PC-3 (cell line): ENCODE results near the gene ICE2. TPM values are rescaled to one million over a fixed set of nuclear protein-coding genes. Genes with fewer than 3 reads are reported as not detected.

ENCODE experiments used
- ATAC-seq: fragments of 200-7000 bp; cut with Tn5 transposase; 2 replicates; pipeline ENCODE4 v1.9.1; 2020; ENCODE audit warnings: mild to moderate bottlenecking, moderate library complexity
- BruUV-seq: library from RNA; stranded (reverse); fragments of 400-500 nt; replicated peaks from 2 replicates; lab custom pipeline; 2021; lab: Mats Ljungman, UMichigan
- CTCF ChIA-PET: fragments of 300-600 bp; sonication (Branson Sonifier 250); formaldehyde crosslinking; loops from one replicate; lab custom pipeline; 2022; ENCODE audit warnings: antibody characterized with exemption; lab: Charles Lee
- POLR2A ChIA-PET: fragments of 300-600 bp; sonication (Branson Sonifier 250); formaldehyde crosslinking; loops from one replicate; lab custom pipeline; 2022; ENCODE audit warnings: antibody characterized with exemption; ENCODE audit not compliant: unreplicated experiment; lab: Charles Lee
- DNase-seq: peaks from one replicate; pipeline ENCODE4 v3.0.0-alpha.2; 2015
- H2AFZ ChIP-seq: fragments of 300-600 bp; sonication (generic); 2 replicates; pipeline ENCODE4 v1.6.0; 2016; ENCODE audit warnings: antibody characterized with exemption, low read length
- H3F3A ChIP-seq: fragments of 300-600 bp; sonication (generic); one replicate; pipeline ENCODE4 v1.6.0; 2017; ENCODE audit warnings: antibody characterized with exemption, low read length, control low read depth, mild to moderate bottlenecking; ENCODE audit not compliant: unreplicated experiment
- H3K27ac ChIP-seq: fragments of 300-600 bp; sonication (generic); 2 replicates; pipeline ENCODE4 v1.5.1; 2016; ENCODE audit warnings: mild to moderate bottlenecking, low read length
- H3K27me3 ChIP-seq: fragments of 300-600 bp; sonication (generic); 2 replicates; pipeline ENCODE4 v1.6.1; 2016; ENCODE audit warnings: low read length, mixed read lengths
- H3K36me3 ChIP-seq: fragments of 300-600 bp; sonication (generic); 2 replicates; pipeline ENCODE4 v1.6.1; 2016; ENCODE audit warnings: low read depth, mixed run types, low read length, mixed read lengths
- H3K4me1 ChIP-seq: fragments of 300-600 bp; sonication (generic); 2 replicates; pipeline ENCODE4 v1.5.1; 2016; ENCODE audit warnings: low read length; ENCODE audit not compliant: insufficient read depth
- H3K4me2 ChIP-seq: fragments of 300-600 bp; sonication (generic); 2 replicates; pipeline ENCODE4 v1.6.0; 2016; ENCODE audit warnings: low read length
- H3K4me3 ChIP-seq: fragments of 300-600 bp; sonication (generic); 2 replicates; pipeline ENCODE4 v1.5.1; 2016; ENCODE audit warnings: mild to moderate bottlenecking, low read length, mixed read lengths
- H3K79me2 ChIP-seq: fragments of 300-600 bp; sonication (generic); 2 replicates; pipeline ENCODE4 v1.6.1; 2017; ENCODE audit warnings: low read length, mixed read lengths
- H3K9ac ChIP-seq: fragments of 300-600 bp; sonication (generic); 2 replicates; pipeline ENCODE4 v1.6.0; 2016; ENCODE audit warnings: mild to moderate bottlenecking, low read length
- H3K9me2 ChIP-seq: fragments of 300-600 bp; sonication (generic); replicated peaks from 2 replicates; pipeline ENCODE4 v1.6.1; 2016; ENCODE audit warnings: mixed run types, low read length, mixed read lengths
- H3K9me3 ChIP-seq: fragments of 300-600 bp; sonication (generic); 2 replicates; pipeline ENCODE4 v1.6.1; 2016; ENCODE audit warnings: low read length, mixed read lengths
- H4K20me1 ChIP-seq: fragments of 300-600 bp; sonication (generic); 2 replicates; pipeline ENCODE4 v1.6.1; 2016; ENCODE audit warnings: low read length, mixed read lengths
- CTCF ChIP-seq: fragments of 300-600 bp; sonication (generic); conservative IDR thresholded peaks from 2 replicates; pipeline ENCODE4 v1.5.1; 2017; ENCODE audit warnings: antibody characterized with exemption, low read depth, mild to moderate bottlenecking, low read length
- EZH2 ChIP-seq: fragments of 300-600 bp; sonication (generic); IDR thresholded peaks from one replicate; pipeline ENCODE4 v1.6.1; 2017; ENCODE audit warnings: antibody characterized with exemption, mild to moderate bottlenecking, low read length; ENCODE audit not compliant: unreplicated experiment
- EZH2phosphoT487 ChIP-seq: fragments of 300-600 bp; sonication (generic); IDR thresholded peaks from 2 replicates; pipeline ENCODE4 v1.6.1; 2018; ENCODE audit warnings: mild to moderate bottlenecking, antibody characterized with exemption, low read length, borderline replicate concordance
- intact Hi-C: fragments of 100-400 bp; cut with micrococcal nuclease; formaldehyde crosslinking; loops from 2 replicates; pipeline ENCODE4 v1.9.0; 2023
- total RNA-seq: library from RNA; depleted of rRNA; stranded (reverse); fragments of >200 nt; gene quantifications from 2 replicates; pipeline ENCODE4 v1.2.3, GENCODE V29; 2014

Gene ICE2
- total RNA-seq, 1 experiment from 2014 or later, result 14.8 TPM

- DNase-seq (no peak), ATAC-seq (no peak)
- H3K4me2 ChIP-seq, result no peak overlapping the region
- H3K4me1 ChIP-seq, result no peaks in the 10 kb centered on the region
- ChIA-PET POLR2A (interaction anchor here (0.6 kb wide), 1 partner anchor 24 kb away, joined by 4 read pairs; no protein-coding TSS in a partner anchor), CTCF (no interaction called here)
- BruUV-seq, result no TSS peak
- no peaks in the 10 kb centered on the region for H3K9me3 ChIP-seq
- H2AFZ ChIP-seq, result no peak overlapping the region
- no peak overlapping the region for H3K4me3 ChIP-seq
- intact Hi-C loops, result no loop called here
- no peaks in the 10 kb centered on the region for H3K79me2 ChIP-seq
- H3K36me3 ChIP-seq, result peaks cover 15% of the 10 kb centered on the region
- H3F3A ChIP-seq, result no peaks in the 10 kb centered on the region
- no peaks in the 10 kb centered on the region for H4K20me1 ChIP-seq
- no peak overlapping the region for H3K27ac ChIP-seq
- no peak for TF ChIP-seq EZH2phosphoT487
- no peak for TF ChIP-seq CTCF
- TF ChIP-seq EZH2, result no peak
- no peaks in the 10 kb centered on the region for H3K9me2 ChIP-seq
- no peak overlapping the region for H3K9ac ChIP-seq
- no peaks in the 10 kb centered on the region for H3K27me3 ChIP-seq
These were observed 24.1 kb downstream of the ICE2 start for GRCh38 chr15:60454824-60455223.

GRCh38 chr15:60448668-60449360, 30.1 kb downstream of the ICE2 start:
- DNase-seq, result no peak
- Histone ChIP-seq H3K9me3 (no peaks in the 10 kb centered on the region), H3K36me3 (peaks cover 12% of the 10 kb centered on the region), H3K9ac (no peak overlapping the region), H3K4me1 (peaks cover 2% of the 10 kb centered on the region; the same call in 1 of the 2 replicates), H3F3A (no peaks in the 10 kb centered on the region), H3K4me3 (no peak overlapping the region), H3K27ac (no peak overlapping the region), H3K9me2 (no peaks in the 10 kb centered on the region), H2AFZ (no peak overlapping the region), H3K79me2 (peaks cover 2% of the 10 kb centered on the region; the same call in 1 of the 2 replicates), H3K4me2 (no peak overlapping the region), H3K27me3 (no peaks in the 10 kb centered on the region), H4K20me1 (no peaks in the 10 kb centered on the region)
- intact Hi-C loops, result no loop called here
- ChIA-PET CTCF (no interaction called here), POLR2A (interaction anchor here (0.6 kb wide), 1 partner anchor 41 kb away, joined by 3 read pairs; no protein-coding TSS in a partner anchor)
- no TSS peak for BruUV-seq
- TF ChIP-seq EZH2phosphoT487 (no peak), CTCF (no peak), EZH2 (no peak)
- no peak for ATAC-seq
